Stomach (tissue), 9 donors: ENCODE results near the gene NOVA1. TPM values are rescaled to one million over a fixed set of nuclear protein-coding genes. Genes with fewer than 3 reads are reported as not detected.
A peak's percentile ranks its signal among the peaks of the same experiment; 100 is the strongest.

Experiments
- DNase-seq, 2 donors: peaks; one replicate each; pipeline versions ENCODE4 v3.0.0 to v3.0.0-alpha.2; 2013 to 2019
- H3K27ac ChIP-seq, 5 donors: fragments of 200-600 bp in 4 of 5; sonication (generic) in 4 of 5; one replicate each; pipeline ENCODE4 v1.5.1; 2013 to 2019; ENCODE audit warnings: mild to moderate bottlenecking in 1 of 5, moderate library complexity in 1 of 5
- H3K27me3 ChIP-seq, 3 donors: fragments of 200-600 bp; sonication (generic); one replicate each; pipeline ENCODE4 v1.5.1; 2017 to 2019; ENCODE audit warnings: mixed run types in 1 of 3
- H3K36me3 ChIP-seq, 4 donors: fragments of 200-600 bp; sonication (generic); 1 replicate in 3 of 4; 2 replicates in 1 of 4; pipeline ENCODE4 v1.5.1; 2016 to 2019
- H3K4me1 ChIP-seq, 4 donors: fragments of 200-600 bp; sonication (generic); one replicate each; pipeline ENCODE4 v1.5.1; 2016 to 2019
- H3K4me3 ChIP-seq, 4 donors: fragments of 200-600 bp; sonication (generic) in 3 of 4; one replicate each; pipeline ENCODE4 v1.5.1; 2016 to 2019; ENCODE audit warnings: mild to moderate bottlenecking in 1 of 4
- H3K9me3 ChIP-seq, 4 donors: fragments of 200-600 bp; sonication (generic); one replicate each; pipeline ENCODE4 v1.5.1; 2016 to 2019
- EP300 ChIP-seq: sonication (generic); formaldehyde crosslinking; IDR thresholded peaks from one replicate; pipeline ENCODE4 v1.6.1; 2017; ENCODE audit warnings: antibody characterized with exemption
- POLR2A ChIP-seq, 4 donors: fragments of 450-650 bp; IDR thresholded peaks; one replicate each; pipeline ENCODE4 v1.6.1; 2016; ENCODE audit warnings: antibody characterized with exemption in 4 of 4, control low read depth in 2 of 4, mild to moderate bottlenecking in 1 of 4, moderate library complexity in 1 of 4
- POLR2AphosphoS5 ChIP-seq, 3 donors: sonication (generic); formaldehyde crosslinking; IDR thresholded peaks; one replicate each; pipeline ENCODE4 v1.6.1; 2016; ENCODE audit warnings: antibody characterized with exemption in 3 of 3
- WGBS, 5 donors: extraction: QIAGEN DNeasy Blood & Tissue Kit in 3 of 5; methylation state at CpG; one replicate each; pipeline versions ENCODE4 v1.1.5 to v1.1.7; 2013 to 2018; 5-methylcytosine and 5-hydroxymethylcytosine counted together
- intact Hi-C: fragments of 100-400 bp; cut with DNase I; formaldehyde crosslinking; loops from one replicate; pipeline ENCODE4 v1.15.1; 2023; ENCODE audit warnings: low total_unique reads
- polyA plus RNA-seq, 3 donors: library from polyadenylated mRNA; stranded (reverse); fragments of 200-250 nt; gene quantifications; one replicate each; pipeline ENCODE4 v1.2.3, GENCODE V29; 2013
- total RNA-seq, 5 donors: library from RNA; depleted of rRNA; stranded (reverse); fragments of >200 nt; gene quantifications; one replicate each; pipeline versions ENCODE4 v1.1.0 to v1.2.3, GENCODE V29; 2014 to 2016
- TF ChIP-seq, protein P1 (sequence below), 7 experiments: fragments of 450-650 bp in 4 of 7; fragments of 200-600 bp in 3 of 7; sonication (generic) in 3 of 7; IDR thresholded peaks; one replicate each; pipeline ENCODE4 v1.5.1; 2016 to 2019; ENCODE audit warnings: antibody characterized with exemption in 7 of 7, control low read depth in 2 of 7, mild to moderate bottlenecking in 1 of 7
- donor health status: healthy with polysubstance abuse.
- donor health status: Bipolar disorder and iron deficiency.
- donor health status: healthy.

Gene NOVA1
- total and polyA plus RNA-seq, 8 donors, result 1.0 to 25.1 (median 7.9) TPM

- TF ChIP-seq POLR2AphosphoS5 (IDR thresholded peaks at IDR 0.05) (no peak), EP300 (no peak), POLR2A (IDR thresholded peaks at IDR 0.05) (no peak)
- TF ChIP-seq, protein P1, sequence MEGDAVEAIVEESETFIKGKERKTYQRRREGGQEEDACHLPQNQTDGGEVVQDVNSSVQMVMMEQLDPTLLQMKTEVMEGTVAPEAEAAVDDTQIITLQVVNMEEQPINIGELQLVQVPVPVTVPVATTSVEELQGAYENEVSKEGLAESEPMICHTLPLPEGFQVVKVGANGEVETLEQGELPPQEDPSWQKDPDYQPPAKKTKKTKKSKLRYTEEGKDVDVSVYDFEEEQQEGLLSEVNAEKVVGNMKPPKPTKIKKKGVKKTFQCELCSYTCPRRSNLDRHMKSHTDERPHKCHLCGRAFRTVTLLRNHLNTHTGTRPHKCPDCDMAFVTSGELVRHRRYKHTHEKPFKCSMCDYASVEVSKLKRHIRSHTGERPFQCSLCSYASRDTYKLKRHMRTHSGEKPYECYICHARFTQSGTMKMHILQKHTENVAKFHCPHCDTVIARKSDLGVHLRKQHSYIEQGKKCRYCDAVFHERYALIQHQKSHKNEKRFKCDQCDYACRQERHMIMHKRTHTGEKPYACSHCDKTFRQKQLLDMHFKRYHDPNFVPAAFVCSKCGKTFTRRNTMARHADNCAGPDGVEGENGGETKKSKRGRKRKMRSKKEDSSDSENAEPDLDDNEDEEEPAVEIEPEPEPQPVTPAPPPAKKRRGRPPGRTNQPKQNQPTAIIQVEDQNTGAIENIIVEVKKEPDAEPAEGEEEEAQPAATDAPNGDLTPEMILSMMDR (IDR thresholded peaks at IDR 0.05), result no peak
- Histone ChIP-seq H3K27ac (no peak overlapping the region), H3K9me3 (no peaks in the 10 kb centered on the region), H3K36me3 (no peaks in the 10 kb centered on the region), H3K27me3 (no peaks in the 10 kb centered on the region), H3K4me1 (peaks cover 0 to 9% (median 0%) of the 10 kb centered on the region in 4 donors), H3K4me3 (no peak overlapping the region)
- intact Hi-C loops, result no loop called here
- 73 to 91% (median 83%) methylated on average over 3 of the region's 3 CpGs for WGBS, 5 donors
- DNase-seq, result no peak
Observed at GRCh38 chr14:26549571-26549970, 48.3 kb downstream of the NOVA1 start.

DNA sequence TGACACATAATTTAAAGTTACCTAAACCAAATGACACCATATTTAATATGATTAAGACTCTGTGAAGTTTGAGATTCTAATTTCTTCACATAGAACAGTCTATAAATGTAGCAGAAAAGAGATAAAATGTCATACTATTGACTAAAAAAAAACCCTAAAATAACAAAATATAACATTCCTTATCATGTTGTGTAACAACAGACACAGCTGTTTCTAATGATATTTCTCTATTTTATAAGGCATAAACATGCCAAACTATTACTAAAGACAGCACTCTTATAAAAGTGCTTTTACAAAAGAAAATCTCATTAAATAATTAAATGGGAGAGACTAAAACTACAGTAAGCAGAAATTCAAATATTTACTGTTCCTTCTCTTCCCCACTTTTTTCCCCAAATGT lies 49.4 kb downstream of the NOVA1 start:
- Histone ChIP-seq H3K36me3 (no peaks in the 10 kb centered on the region), H3K9me3 (no peaks in the 10 kb centered on the region), H3K27me3 (no peaks in the 10 kb centered on the region), H3K27ac (no peak overlapping the region), H3K4me3 (no peak overlapping the region), H3K4me1 (peaks cover 0 to 9% (median 0%) of the 10 kb centered on the region in 4 donors)
- no peak for DNase-seq
- no peak for TF ChIP-seq EP300
- no peak for TF ChIP-seq POLR2A (IDR thresholded peaks at IDR 0.05)
- no peak for TF ChIP-seq POLR2AphosphoS5 (IDR thresholded peaks at IDR 0.05)
- TF ChIP-seq, protein P1 (IDR thresholded peaks at IDR 0.05), result no peak
- intact Hi-C loops, result no loop called here

GRCh38 chr14:26538176-26538575 lies 59.7 kb downstream of the NOVA1 start:
- Histone ChIP-seq H3K4me1 (no peaks in the 10 kb centered on the region), H3K27ac (no peak overlapping the region), H3K36me3 (no peaks in the 10 kb centered on the region), H3K4me3 (no peak overlapping the region), H3K27me3 (no peaks in the 10 kb centered on the region), H3K9me3 (no peaks in the 10 kb centered on the region)
- DNase-seq, result no peak
- 77 to 97% (median 91%) methylated on average over 1 of the region's 1 CpG for WGBS, 5 donors
- TF ChIP-seq EP300, result no peak
- TF ChIP-seq POLR2AphosphoS5 (IDR thresholded peaks at IDR 0.05), result no peak
- no peak for TF ChIP-seq POLR2A (IDR thresholded peaks at IDR 0.05)
- TF ChIP-seq, protein P1 (IDR thresholded peaks at IDR 0.05), result no peak
- intact Hi-C loops, result no loop called here

GRCh38 chr14:26531894-26532293 lies 65.9 kb downstream of the NOVA1 start:
- H3K27me3 ChIP-seq, result no peaks in the 10 kb centered on the region
- no peak overlapping the region for H3K4me3 ChIP-seq
- DNase-seq, result peak in 1 of 2 donors; percentile 26
- TF ChIP-seq POLR2AphosphoS5 (IDR thresholded peaks at IDR 0.05) (no peak), EP300 (no peak), POLR2A (IDR thresholded peaks at IDR 0.05) (no peak)
- TF ChIP-seq, protein P1 (IDR thresholded peaks at IDR 0.05), result no peak
- no peaks in the 10 kb centered on the region for H3K4me1 ChIP-seq
- WGBS, 5 donors, result 42 to 55% (median 50%) methylated on average over 3 of the region's 3 CpGs
- no peaks in the 10 kb centered on the region for H3K9me3 ChIP-seq
- H3K27ac ChIP-seq, result no peak overlapping the region
- intact Hi-C loops, result no loop called here
- H3K36me3 ChIP-seq, result no peaks in the 10 kb centered on the region
